ENCODE measurements around the gene APLP2. TPM values are rescaled to one million over a fixed set of nuclear protein-coding genes. Genes with fewer than 3 reads are reported as not detected.

The APLP2 gene
- total and polyA plus RNA-seq, 2 donors (not counting 1 experiment from before 2014, with no cell fraction given), result 409 to 508 TPM

DNA sequence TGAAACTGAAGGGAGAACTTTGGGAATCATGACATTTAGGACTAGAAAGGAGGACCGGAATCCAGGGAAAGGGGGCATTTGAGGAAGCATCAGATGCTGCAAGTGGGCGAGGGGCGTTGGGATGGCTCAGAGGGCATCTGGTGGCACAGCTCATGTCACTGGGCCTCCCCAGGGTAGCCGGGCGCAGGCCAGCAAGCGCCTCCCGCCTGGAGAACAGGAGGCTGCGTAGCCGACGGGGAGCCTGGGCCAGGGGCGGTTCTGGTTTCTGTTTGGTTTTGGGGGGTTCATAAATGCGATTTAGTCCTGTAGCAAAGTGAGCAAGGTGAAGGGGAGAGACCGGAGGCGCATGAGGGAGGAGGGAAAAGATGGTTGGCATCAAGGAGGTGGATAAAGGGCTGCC, 89.4 kb downstream of the APLP2 start:
- Histone ChIP-seq H3K4me3 (replicated peaks in 1 of 4; ENCODE audit: control extremely low read depth in 1 of 4, insufficient read depth in 1 of 4, low read depth in 3 of 4, low read length in 4 of 4) (no peak overlapping the region), H3K27me3 (ENCODE audit: control insufficient read depth, insufficient read depth, low read length) (peaks cover 37% of the 10 kb centered on the region)

DNA sequence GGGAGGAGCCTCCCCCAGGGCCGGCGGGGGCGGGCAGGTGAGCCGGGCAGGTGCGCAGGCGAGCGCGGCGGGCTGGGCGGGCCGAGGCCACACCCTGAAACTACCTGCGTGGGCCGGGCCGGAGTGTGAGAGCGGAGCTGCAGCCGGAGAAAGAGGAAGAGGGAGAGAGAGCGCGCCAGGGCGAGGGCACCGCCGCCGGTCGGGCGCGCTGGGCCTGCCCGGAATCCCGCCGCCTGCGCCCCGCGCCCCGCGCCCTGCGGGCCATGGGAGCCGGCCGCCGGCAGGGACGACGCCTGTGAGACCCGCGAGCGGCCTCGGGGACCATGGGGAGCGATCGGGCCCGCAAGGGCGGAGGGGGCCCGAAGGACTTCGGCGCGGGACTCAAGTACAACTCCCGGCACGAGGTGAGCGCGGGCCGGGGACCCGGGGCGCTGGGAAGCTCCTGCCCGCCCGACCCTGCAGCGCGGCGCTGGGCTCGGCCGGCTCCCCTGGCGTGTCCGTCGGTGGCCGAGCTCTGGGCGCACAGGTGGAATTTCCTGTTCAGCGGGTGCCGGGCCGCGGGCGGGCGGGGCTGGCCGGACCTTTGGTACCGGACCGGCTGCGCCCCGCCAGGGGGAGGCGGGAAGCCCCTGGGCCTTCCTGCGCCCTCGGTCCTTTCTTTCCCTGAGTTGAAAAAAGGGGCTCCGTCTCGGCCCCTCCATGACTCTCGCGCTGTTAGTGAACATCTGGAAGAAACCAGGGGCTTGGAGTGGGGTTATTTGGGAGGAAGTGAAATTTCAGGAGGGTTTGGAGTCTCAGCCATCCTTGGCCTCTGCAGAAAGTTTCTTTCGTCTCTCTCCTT, 90.2 kb downstream of the APLP2 start, which contains the start of gene ST14:
TSS of gene ST14 (plus strand) at position 126 of the 841 bp plus-strand sequence. CDS start at position 324, 198 bp downstream.
- H4K20me1 ChIP-seq (ENCODE audit: control insufficient read depth, extremely low read depth, insufficient read depth, low read length), result no peaks in the 10 kb centered on the region
- no peaks in the 10 kb centered on the region for H3K9me3 ChIP-seq (ENCODE audit: control insufficient read depth, insufficient read depth, low read depth, low read length)
- no peak within 1 kb of the TSS for H3K9ac ChIP-seq (ENCODE audit: insufficient read depth, low read length)
- peaks cover 8% of the 10 kb centered on the region for H3K4me1 ChIP-seq (ENCODE audit: control insufficient read depth, extremely low read depth, insufficient read depth, low read length)
- peak within 1 kb of the TSS; percentile 45 for H3K4me2 ChIP-seq (ENCODE audit: extremely low read depth, insufficient read depth, low read length)
- H3K27me3 ChIP-seq (ENCODE audit: control insufficient read depth, insufficient read depth, low read length), result peaks cover 37% of the 10 kb centered on the region
- no peak within 1 kb of the TSS for H2AFZ ChIP-seq (ENCODE audit: low read length)
- H3K27ac ChIP-seq (ENCODE audit: insufficient read depth, low read length), result no peak within 1 kb of the TSS
- no peak for DNase-seq (ENCODE audit: low read depth in 2 of 2)
- H3K79me2 ChIP-seq (ENCODE audit: control insufficient read depth, insufficient read depth, low read length), result no peaks in the 10 kb centered on the region
- H3K36me3 ChIP-seq (ENCODE audit: control insufficient read depth, insufficient read depth, low read length), result no peaks in the 10 kb centered on the region
- peak within 1 kb of the TSS in 1 of 4 experiments; percentile 25 for H3K4me3 ChIP-seq (replicated peaks in 1 of 4; ENCODE audit: control extremely low read depth in 1 of 4, insufficient read depth in 1 of 4, low read depth in 3 of 4, low read length in 4 of 4)
- no peak for TF ChIP-seq EZH2 (IDR thresholded peaks at IDR 0.05; ENCODE audit: low read length, missing control alignments)
- TF ChIP-seq, protein P1, sequence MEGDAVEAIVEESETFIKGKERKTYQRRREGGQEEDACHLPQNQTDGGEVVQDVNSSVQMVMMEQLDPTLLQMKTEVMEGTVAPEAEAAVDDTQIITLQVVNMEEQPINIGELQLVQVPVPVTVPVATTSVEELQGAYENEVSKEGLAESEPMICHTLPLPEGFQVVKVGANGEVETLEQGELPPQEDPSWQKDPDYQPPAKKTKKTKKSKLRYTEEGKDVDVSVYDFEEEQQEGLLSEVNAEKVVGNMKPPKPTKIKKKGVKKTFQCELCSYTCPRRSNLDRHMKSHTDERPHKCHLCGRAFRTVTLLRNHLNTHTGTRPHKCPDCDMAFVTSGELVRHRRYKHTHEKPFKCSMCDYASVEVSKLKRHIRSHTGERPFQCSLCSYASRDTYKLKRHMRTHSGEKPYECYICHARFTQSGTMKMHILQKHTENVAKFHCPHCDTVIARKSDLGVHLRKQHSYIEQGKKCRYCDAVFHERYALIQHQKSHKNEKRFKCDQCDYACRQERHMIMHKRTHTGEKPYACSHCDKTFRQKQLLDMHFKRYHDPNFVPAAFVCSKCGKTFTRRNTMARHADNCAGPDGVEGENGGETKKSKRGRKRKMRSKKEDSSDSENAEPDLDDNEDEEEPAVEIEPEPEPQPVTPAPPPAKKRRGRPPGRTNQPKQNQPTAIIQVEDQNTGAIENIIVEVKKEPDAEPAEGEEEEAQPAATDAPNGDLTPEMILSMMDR (conservative IDR thresholded peaks at IDR 0.05 in 1 of 2, IDR thresholded peaks at IDR 0.05 in 1 of 2; ENCODE audit: low read depth in 1 of 2, low read length in 2 of 2), result no peak

More for the DNA sequence above, 89.4 kb downstream of the APLP2 start:
- Histone ChIP-seq H3K36me3 (ENCODE audit: control insufficient read depth, insufficient read depth, low read length) (no peaks in the 10 kb centered on the region), H3K4me1 (ENCODE audit: control insufficient read depth, extremely low read depth, insufficient read depth, low read length) (peaks cover 8% of the 10 kb centered on the region), H3K79me2 (ENCODE audit: control insufficient read depth, insufficient read depth, low read length) (no peaks in the 10 kb centered on the region), H3K4me2 (ENCODE audit: extremely low read depth, insufficient read depth, low read length) (no peak overlapping the region), H3K9ac (ENCODE audit: insufficient read depth, low read length) (no peak overlapping the region), H4K20me1 (ENCODE audit: control insufficient read depth, extremely low read depth, insufficient read depth, low read length) (no peaks in the 10 kb centered on the region), H2AFZ (ENCODE audit: low read length) (no peak overlapping the region), H3K9me3 (ENCODE audit: control insufficient read depth, insufficient read depth, low read depth, low read length) (no peaks in the 10 kb centered on the region), H3K27ac (ENCODE audit: insufficient read depth, low read length) (no peak overlapping the region)
- no peak for DNase-seq (ENCODE audit: low read depth in 2 of 2)
- TF ChIP-seq, protein P1 (conservative IDR thresholded peaks at IDR 0.05 in 1 of 2, IDR thresholded peaks at IDR 0.05 in 1 of 2; ENCODE audit: low read depth in 1 of 2, low read length in 2 of 2), result no peak
- peak; percentile 48 for TF ChIP-seq EZH2 (IDR thresholded peaks at IDR 0.05; ENCODE audit: low read length, missing control alignments)

- TF ChIP-seq, protein P1 (conservative IDR thresholded peaks at IDR 0.05 in 1 of 2, IDR thresholded peaks at IDR 0.05 in 1 of 2; ENCODE audit: low read depth in 1 of 2, low read length in 2 of 2), result no peak
- TF ChIP-seq EZH2 (IDR thresholded peaks at IDR 0.05; ENCODE audit: low read length, missing control alignments), result peak; percentile 62
- Histone ChIP-seq H3K27me3 (ENCODE audit: control insufficient read depth, insufficient read depth, low read length) (peaks cover 37% of the 10 kb centered on the region), H3K36me3 (ENCODE audit: control insufficient read depth, insufficient read depth, low read length) (no peaks in the 10 kb centered on the region), H3K79me2 (ENCODE audit: control insufficient read depth, insufficient read depth, low read length) (no peaks in the 10 kb centered on the region), H3K9ac (ENCODE audit: insufficient read depth, low read length) (no peak overlapping the region), H2AFZ (ENCODE audit: low read length) (no peak overlapping the region), H3K27ac (ENCODE audit: insufficient read depth, low read length) (no peak overlapping the region), H3K4me1 (ENCODE audit: control insufficient read depth, extremely low read depth, insufficient read depth, low read length) (peaks cover 8% of the 10 kb centered on the region), H3K9me3 (ENCODE audit: control insufficient read depth, insufficient read depth, low read depth, low read length) (no peaks in the 10 kb centered on the region), H4K20me1 (ENCODE audit: control insufficient read depth, extremely low read depth, insufficient read depth, low read length) (no peaks in the 10 kb centered on the region), H3K4me2 (ENCODE audit: extremely low read depth, insufficient read depth, low read length) (no peak overlapping the region), H3K4me3 (replicated peaks in 1 of 4; ENCODE audit: control extremely low read depth in 1 of 4, insufficient read depth in 1 of 4, low read depth in 3 of 4, low read length in 4 of 4) (no peak overlapping the region)
- DNase-seq (ENCODE audit: low read depth in 2 of 2), result no peak
Measured at GRCh38 chr11:130160498-130161155, 90.9 kb downstream of the APLP2 start.
